Stimulated activated CD4-positive, alpha-beta T cell treated with anti-CD3 and anti-CD28 coated beads, Interleukin-2, amount 100 ng/mL, for 4 hours (primary cell): ENCODE measurements around the gene MED29.
"Not testable (repeated sequence)": the region's sequence is repeated elsewhere in the genome, so short reads cannot be mapped to it uniquely, and the experiment has no call there.

Experiments used
- DNase-seq: peaks from one replicate; pipeline ENCODE4 v3.0.0-alpha.2; 2020; ENCODE audit warnings: low read depth

The MED29 gene

DNA sequence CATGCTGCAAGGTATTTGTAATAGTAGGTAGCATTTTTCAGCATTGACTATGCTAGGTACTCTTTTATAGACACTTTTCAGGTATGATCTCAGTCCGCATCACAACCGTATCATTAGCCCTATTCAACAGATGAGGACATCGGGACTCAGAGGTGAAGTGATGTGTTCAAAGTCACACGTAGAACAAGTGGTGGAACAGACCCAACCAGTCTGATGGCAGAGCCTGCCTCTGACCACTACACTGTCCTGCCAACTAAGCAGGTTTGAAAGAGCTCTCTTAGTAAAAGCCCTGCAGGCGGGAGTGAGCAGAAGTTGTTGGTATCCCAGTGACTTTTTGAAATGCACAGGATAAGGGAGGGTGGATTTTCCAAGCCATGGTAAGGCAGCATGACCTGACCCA lies 20.4 kb upstream of the MED29 start:
- DNase-seq, result no peak

DNA sequence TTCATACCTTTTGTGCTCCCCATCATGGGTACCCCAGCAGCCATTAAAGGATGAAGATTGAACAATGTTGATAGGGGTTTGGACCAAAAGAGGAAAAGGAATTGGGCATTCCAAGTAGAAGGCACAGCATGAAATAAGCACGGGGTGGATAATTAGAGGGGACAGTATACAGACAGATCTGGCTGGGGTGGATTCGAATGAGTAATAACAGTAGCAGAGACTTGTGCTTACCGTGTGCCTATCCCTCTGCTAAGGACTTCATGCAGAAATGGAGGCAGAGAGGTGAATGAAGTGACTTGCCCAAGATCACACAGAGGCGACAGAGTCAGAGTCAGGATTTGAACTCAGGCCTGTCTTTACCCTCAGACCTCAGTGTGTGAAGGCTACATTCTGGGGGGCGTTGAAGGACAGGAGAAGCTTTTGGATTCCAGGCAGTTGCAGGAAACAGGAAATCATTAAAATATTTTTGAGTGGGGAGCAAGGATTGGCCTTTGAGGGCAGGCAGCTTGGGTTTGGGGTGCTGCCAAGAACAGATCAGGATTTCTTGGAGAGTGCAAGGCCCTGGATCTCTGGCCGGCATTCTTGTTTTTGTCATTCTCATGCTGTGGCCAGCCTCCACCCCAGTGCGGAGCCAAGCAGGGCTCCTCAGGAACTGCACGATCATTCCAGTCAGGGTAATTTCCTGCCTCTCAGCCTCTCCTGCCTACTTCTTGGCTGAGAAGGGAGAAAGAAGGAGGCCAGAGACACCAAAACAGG lies 19.0 kb upstream of the MED29 start:
- no peak for DNase-seq

DNA sequence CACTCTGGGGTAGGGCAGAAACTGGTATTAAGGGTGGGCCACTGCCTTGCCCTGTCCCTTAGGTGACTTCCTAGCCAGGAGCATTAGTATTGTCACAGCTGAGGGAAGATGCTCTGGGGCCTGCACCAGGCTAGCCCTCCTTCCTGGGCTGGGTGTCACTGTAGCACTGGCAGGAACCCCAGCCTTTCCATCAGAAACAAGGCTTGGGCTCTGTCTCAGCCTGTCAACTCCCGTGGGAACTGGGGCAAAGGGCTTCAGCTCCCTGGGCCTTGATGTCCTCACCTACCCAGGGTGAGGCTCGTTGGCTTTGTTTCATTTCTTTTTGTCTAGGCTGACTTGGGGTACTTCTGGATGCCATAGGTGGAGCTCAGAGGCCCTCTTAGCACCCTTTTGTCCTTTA lies 18.2 kb upstream of the MED29 start:
- DNase-seq, result no peak

DNA sequence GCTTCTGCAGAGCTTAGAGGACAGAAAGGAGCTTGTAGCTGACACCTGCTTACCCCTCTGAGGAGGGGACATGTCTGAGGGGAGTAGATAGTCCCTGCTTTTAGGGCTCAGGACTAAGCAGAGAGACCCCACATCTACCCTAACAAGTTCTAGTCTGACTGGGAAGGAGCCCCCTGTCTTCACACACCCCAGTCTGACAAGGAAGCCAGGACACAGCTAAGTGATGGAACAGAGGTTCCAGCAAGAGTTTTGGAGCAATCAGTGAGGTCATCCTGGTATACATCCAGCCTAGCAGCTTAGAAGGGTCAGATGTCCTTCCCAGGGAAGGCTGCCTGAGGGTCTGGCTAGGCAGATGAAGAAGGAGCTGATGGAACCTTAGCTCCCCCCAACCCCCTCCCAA lies 15.2 kb upstream of the MED29 start:
- no peak for DNase-seq

DNA sequence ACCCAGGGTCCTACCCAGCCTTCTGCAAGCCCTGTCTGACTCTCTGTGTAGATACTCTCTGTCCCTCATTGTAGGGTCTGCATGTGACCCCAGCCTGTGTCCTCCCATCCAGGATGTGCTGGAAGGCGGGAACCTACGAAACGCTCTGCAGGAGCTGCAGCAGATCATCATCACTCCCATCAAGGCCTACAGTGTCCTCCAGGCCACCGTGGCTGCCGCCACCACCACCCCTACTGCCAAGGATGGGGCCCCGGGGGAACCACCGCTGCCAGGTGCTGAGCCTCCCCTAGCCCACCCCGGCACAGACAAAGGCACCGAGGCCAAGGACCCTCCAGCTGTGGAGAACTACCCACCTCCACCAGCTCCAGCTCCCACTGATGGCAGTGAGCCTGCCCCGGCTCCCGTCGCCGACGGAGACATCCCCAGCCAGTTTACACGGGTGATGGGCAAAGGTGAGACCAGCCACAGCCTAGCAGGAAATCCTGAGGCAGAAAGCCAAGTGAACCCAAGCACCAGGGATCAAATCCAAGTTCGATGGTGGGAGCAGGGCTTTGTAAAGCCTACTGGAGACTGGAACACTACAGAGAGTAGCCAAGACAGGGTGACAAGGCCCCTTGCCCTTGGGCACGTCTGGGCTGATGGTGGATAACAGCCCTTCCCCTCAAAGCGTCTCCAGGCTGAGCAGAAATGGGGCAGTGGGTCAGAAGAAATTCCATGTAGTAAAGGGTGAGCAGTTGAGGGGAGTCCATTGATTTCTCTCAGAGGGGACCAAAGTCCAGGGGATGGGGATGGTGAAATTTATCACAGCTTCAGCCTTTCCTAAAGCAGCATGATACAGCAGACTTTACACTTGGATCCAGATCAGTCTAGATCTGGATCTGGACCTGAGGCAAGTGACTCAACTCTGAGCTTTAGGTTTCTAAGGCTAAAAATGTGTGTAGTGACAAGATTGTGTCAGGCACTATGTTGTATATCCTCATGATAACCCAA lies 13.5 kb upstream of the MED29 start:
- no peak for DNase-seq

DNA sequence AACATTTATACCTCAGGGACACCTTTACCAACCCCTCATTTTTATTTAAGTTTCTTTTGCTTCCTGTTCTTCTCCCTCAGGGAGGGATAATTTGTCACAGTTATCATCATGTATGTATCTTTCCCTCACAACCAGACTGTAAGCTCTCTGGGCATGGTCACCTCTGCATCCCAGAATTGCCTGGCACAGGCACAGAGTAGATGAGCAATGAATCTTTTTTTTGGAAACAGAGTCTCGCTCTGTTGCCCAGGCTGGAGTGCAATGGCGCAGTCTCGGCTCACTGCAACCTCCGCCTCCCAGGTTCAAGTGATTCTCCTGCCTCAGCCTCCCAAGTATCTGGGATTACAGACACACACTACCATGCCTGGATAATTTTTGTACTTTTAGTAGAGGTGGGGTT lies 11.8 kb upstream of the MED29 start:
- DNase-seq, result not testable (repeated sequence)

DNA sequence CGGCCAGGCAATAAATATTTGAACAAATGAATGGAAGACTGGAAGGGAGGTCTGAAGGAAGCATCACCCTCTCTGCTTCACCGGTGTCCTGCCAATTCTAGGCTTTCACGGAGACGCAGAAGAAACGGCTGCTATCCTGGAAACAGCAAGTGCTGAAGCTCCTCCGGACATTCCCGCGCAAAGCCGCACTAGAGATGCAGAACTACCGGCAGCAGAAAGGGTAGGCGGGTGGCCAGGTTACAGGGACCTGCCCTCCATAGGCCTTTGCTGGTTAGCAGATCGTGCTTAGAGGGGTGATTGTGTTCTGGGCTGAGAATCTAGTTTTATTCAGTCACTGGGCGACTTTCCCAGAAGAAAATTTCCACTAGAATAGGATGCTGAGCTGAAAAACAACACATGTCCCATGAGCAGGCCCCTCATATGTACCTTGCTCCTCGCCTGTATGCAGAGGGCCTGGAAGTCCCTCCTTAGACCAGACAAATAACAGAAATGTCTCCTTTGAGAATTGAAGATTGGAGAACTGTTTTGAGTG lies 11.2 kb upstream of the MED29 start:
- DNase-seq, result no peak

DNA sequence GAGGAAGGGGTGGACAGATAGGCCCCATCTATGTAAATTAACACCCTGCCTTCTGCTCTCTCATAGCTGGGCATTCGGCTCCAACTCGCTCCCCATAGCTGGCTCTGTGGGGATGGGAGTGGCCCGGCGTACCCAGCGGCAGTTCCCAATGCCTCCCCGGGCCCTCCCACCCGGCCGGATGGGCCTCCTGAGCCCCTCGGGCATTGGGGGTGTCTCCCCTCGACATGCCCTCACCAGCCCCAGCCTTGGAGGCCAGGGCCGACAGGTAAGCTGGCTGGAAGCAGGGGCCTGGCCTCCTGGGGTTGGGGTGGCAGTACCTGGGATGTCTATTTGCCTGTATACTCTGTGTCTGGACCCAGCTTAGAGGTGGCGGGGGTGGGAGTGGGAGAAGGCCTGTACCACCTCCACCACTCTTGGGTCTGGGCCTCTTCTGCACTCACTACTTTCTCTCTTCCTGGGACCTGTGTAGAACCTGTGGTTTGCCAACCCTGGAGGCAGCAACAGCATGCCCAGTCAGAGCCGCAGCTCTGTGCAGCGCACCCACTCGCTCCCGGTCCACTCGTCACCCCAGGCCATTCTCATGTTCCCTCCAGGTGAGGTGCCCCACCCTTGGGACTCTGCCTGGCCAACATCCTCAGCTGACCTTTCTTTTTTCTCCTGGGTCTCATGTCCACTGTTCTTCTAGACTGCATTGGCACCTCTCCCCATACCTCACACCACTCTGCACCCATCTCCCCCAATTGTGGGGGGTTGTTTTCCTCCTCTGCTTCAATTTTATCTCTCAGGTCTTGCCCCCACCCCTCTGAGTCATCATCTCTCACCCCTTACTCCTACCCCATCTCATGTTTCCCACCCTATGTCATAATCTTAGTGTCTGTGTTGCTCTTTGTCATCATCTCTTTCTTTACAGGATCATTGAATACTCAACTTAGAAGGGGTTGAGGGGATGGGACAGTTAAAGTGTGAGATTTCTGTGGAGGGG lies 10.4 kb upstream of the MED29 start:
- no peak for DNase-seq

DNA sequence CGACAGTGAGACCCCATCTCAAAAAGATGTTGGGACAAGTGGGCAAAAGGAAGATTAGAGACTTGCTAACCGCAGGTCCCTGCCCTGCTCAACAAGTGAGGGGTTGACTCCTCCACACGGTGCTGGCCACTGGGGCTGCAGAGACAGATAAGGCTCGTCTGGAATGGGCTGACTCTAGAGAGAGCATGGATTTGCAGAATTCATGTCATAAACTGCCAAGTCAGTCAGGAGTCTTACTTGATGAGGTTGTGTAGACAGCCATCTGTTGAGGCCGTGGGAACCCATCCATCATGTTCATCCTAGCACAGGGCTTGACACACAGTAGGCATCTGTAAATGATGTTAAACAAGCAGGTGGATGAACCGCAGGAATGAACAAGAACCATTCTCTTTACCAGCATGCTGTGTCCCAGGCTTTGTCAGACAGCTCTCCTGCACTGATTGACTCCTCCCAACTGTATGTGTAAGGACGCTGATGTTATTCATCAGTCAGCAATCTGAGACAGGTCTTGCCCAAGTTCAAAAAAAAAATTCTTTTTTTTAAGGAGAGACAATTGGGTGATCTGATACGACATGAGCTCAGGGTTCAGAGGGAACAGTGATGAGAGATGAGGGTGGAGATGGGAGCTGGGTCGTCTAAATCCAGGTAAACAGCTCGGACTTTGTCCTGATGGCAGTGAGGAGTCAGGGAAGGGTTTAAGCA lies 9.1 kb upstream of the MED29 start:
- DNase-seq, result no peak

DNA sequence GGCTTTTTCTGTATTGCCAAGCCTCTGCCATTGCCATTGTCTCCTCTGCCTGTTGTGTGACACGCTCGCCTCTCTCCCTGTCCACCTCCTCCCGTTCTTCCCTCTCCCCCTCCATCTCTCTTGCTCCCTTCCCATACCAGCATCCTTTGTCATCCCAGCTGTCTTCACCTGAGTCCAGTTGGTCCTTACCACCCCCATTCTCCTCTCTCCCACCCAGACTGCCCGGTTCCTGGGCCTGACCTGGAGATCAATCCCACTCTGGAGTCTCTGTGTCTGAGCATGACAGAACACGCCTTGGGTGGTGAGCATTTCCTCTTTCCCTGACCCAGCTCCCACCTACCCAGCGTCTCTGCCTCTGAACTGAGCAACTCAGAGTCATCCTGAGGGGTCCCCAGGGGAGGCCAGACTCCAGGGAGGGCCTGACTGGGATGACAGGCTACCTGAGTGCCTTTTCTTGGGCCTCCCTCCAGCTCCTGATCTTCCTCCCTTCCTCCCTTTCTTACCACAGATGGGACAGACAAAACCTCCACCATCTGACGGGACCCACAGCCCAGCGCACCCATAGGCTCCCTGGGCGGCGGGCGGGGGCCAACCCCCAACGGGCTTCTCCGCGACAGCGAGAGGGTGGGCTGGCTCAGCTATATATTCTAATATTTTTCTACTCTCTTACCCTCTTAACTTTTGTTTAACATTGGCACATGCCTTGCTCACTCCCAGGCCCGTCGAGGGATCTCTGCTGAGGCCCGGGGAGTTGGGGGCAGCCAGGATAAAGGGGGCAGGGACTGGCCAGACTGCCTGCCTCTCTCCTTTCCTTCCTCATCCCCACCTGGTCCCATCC lies 8.0 kb upstream of the MED29 start:
- no peak for DNase-seq

DNA sequence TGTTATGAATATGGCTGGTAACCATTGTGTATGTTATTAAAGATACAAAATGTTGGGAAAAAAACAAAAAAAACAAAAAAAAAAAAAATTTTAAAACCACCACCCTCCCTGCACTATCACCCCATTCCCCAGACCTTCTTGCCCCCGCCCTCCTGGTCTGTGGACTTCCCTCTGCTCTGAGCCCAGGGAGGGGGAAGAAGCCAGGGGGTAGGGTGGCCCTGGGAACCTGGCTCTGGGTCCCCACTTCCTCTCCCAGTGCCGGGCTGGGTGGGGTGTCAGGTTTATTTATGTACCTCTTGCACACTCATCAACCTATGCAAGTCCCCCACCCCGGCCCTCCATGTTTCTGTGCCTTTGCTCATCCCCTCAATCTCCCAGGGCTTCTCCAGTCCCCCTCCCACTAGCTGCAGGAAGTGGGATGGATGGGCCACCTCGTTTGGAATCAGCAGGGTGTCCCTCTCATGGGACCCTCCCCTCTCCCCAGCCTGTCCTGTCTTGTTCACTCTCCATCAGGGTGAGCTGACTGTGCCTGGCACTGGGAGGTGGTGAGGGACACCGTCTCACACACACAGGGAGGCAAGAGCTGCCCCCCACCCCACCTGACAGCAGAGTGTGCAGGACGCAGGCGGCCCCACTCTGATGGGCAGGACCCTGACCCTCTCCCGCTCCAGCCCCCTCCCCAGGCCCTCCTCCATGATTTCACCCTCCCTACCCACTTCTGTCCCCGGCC lies 6.2 kb upstream of the MED29 start:
- DNase-seq, result no peak

DNA sequence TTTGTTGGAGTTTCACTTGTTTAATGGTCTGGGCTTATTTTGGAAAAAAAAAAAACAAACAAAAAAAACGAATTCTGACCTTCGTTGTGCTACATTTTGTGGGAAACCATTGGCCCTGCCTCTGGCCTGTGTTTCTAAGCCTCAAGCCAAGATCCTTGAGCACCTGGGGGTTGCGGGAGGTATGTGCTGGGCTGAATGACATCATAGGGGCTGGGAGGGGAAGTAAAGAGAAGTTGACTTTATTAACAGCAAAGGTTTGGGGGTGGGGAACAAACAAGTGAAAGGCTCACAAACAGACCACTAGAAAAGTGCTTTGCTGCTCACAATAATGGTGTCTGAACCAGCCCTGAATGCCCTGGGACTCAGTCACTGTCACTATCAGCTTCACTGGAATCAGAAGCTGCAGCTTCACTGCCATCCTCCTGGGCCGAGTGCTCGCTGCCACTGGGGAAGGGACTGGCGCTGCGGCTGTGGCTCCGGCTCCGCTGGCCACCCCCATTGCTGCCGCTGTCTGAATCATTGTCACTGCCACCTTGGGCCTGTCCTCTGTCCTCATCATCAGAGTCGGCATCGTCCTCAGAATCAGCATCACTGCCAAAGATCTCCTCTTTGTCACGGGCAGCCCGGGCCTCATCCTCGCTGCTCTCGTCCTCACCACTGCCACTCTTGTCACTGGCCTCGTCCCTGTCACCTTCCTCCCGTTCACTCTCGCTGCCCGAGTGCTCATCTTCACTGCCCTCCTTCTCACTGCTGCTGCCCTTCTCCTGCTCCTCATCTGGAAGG lies 5.4 kb upstream of the MED29 start:
- no peak for DNase-seq

DNA sequence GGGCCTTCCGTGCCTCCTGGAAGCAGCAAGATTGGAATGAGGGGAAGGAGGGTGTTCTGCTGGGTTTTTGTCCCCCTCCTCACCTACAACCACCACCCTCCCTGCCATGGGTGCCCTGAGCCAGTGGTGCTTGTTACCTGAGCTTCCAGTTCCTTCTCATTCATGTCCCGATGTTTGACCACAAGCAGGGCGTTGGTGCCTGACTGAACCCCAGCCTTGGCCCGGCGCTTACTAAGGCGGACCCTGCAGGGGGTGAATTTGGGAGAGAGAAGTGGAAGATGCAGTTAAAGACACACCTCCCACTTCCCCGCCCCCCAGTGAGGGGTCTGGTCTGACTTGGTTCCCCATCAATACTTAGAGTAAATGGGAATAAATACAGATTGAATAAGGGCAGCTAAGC lies 4.6 kb upstream of the MED29 start:
- no peak for DNase-seq

DNA sequence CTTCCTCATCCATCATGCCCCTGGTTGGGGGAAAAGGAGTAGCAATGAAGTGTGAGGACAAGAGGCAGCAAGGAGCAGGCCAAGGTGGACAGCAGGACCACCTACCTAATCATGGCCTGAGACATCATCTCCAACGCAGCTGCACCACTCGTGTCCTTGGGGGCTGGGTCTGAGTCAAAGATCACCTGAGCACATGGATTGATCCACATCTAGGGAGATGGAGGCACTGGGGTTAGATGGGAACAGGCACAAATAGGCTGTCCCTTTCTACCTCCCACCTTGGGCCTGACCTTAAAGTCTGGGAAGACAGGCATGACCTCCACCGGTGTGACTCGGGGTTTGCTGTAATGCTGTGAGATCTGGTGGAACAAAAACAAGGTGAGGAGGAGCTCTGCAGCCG lies 2.5 kb upstream of the MED29 start:
- no peak for DNase-seq

DNA sequence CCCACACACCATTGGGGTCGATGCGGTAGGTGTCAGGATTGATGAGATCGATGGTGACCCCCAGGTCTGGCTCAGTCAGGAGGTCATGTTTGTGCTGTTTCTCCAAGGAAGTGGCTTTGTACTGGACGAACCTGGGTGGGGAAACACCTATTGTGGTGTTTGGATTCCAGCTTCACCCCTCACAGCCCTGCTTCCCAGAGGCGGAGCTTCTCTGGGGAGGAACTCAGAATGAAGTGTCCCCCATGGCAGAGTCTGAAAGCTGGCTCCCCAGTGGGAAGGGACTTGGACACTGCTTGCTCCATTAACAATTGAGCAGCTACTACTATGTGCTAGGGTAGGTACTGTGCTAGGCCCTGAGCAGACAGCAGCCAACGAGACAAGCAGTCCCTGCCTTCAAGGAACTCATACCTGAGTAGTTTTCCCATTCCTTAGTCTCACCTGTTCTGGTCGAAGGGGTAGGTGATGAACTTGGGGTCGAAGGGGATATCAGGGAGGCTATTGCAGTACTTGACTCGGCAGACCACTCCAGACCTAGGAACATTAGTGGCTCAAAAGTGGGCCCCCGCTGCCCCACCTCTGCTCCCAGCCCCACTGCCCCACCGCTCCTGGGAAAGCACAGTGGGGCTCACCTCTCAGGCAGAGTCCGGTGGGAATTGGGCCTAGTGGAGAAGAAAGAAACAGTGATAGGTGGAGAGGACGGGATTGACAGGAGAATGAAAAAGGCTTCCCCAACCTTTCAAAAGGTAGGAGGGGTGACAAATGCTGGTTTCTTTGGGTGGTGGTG lies 1.4 kb upstream of the MED29 start:
- no peak for DNase-seq

DNA sequence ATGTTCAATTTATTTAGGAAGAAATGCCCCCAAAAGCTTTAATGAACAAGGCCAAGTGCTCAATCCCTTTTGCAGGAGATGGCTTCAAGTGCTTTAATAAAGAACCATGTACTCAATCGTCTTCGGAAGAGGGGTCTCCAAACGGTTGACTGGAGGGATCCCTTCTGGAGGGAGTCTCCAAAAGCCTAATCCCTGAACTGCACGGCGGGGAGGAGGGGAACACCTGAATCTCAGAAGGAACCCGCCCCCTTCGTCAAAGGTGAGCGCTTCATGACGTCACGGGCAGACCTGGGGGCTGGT lies 777 bp upstream of the MED29 start:
- peak; percentile 81 for DNase-seq

DNA sequence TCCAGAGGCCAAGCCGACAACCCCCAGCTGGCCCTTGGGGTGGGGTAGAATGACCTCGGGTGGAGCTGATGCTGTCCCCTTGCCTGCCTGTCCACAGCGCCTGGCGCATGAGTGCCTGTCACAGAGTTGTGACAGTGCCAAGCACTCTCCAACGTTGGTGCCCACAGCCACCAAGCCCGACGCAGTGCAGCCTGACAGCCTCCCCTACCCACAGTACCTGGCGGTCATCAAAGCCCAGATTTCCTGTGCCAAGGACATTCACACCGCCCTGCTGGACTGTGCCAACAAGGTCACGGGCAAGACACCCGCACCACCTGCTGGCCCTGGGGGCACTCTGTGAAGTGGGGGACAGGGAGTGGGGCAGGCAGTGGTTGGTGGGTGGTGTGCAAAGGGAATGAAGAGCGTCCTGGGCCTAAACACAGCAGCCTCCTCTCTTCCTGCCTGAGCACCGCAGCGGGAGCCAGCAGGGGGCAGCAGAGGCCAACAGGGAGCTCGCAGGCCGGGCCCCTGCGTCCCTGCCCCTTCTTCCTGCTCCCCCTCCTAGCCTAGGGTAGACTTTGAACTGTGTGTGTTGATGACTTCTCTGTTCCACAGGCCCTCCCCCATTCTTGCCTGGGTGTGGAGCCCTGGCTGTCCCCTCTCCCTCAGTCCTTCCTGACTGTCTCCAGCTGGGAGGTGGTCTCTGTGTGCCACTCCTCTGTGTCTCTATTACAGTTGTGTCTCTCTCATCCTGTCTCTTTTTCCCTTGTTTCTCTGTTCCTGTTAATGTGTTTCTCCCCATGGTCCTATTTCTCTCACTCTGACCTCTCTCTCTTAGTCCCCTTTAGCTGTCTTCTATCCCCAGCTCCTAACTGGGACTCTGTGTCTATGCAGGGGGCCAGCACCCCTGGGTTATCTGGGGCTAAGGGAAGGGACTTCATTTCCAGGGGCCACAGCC lies 6.5 kb downstream of the MED29 start:
- DNase-seq, result peak; percentile 91
